HepG2 (cell line): ENCODE results near the gene NRBP1. TPM values are rescaled to one million over a fixed set of nuclear protein-coding genes. Genes with fewer than 3 reads are reported as not detected.
A peak's percentile ranks its signal among the peaks of the same experiment; 100 is the strongest.

Source experiments
- AGO1 ChIP-seq: fragments of 200-400 bp; formaldehyde crosslinking; IDR thresholded peaks from 2 replicates; pipeline ENCODE4 v1.6.1; 2017; ENCODE audit warnings: mild to moderate bottlenecking, low read depth, low read length, moderate library complexity; ENCODE audit not compliant: poor library complexity, severe bottlenecking
- EHMT2 ChIP-seq: fragments of 200-600 bp; sonication (generic); IDR thresholded peaks from 2 replicates; pipeline ENCODE4 v1.7.0; 2017; ENCODE audit warnings: antibody characterized with exemption, low read depth, low read length, borderline replicate concordance
- NR2C2 ChIP-seq: sonication (generic); formaldehyde crosslinking; IDR thresholded peaks from 2 replicates; pipeline ENCODE4 v1.4.0; 2020; ENCODE audit warnings: missing genetic modification reagents, mild to moderate bottlenecking, moderate library complexity, borderline replicate concordance
- POLR2G ChIP-seq: fragments of 200-400 bp; formaldehyde crosslinking; IDR thresholded peaks from 2 replicates; pipeline ENCODE4 v1.6.1; 2018; ENCODE audit warnings: mild to moderate bottlenecking, low read depth, low read length, moderate library complexity
- SOX6 ChIP-seq, 2 experiments: fragments of 450-650 bp in 1 of 2; sonication (generic) in 1 of 2; formaldehyde crosslinking in 1 of 2; IDR thresholded peaks; 2 replicates each; pipeline versions ENCODE4 v1.4.0 to v1.6.1; 2017 to 2020; ENCODE audit warnings: antibody characterized with exemption in 1 of 2, mild to moderate bottlenecking in 1 of 2, missing genetic modification reagents in 1 of 2
- SRSF4 ChIP-seq: fragments of 200-400 bp; formaldehyde crosslinking; IDR thresholded peaks from one replicate; pipeline ENCODE4 v1.6.1; 2018; ENCODE audit warnings: mild to moderate bottlenecking, low read depth, low read length, moderate library complexity; ENCODE audit not compliant: poor library complexity, severe bottlenecking
- ZBTB38 ChIP-seq: sonication (generic); formaldehyde crosslinking; IDR thresholded peaks from 2 replicates; pipeline ENCODE4 v1.5.1; 2020; ENCODE audit warnings: mild to moderate bottlenecking, missing genetic modification reagents
- ZNF12 ChIP-seq: sonication (generic); formaldehyde crosslinking; IDR thresholded peaks from 2 replicates; pipeline ENCODE4 v1.5.0; 2020; ENCODE audit warnings: missing genetic modification reagents
- ZNF326 ChIP-seq: sonication (generic); formaldehyde crosslinking; IDR thresholded peaks from 2 replicates; pipeline ENCODE4 v1.4.0; 2020; ENCODE audit warnings: missing genetic modification reagents, borderline replicate concordance
- polyA plus RNA-seq, 8 experiments: library from polyadenylated mRNA; depleted of rRNA in 3 of 8; stranded (reverse) in 7 of 8; unstranded in 1 of 8; fragments of >200 nt; fragmentation: Illumina TruSeq in 4 of 8; extraction: Trizol in 4 of 8; gene quantifications; 2 replicates each; pipeline versions ENCODE4 v1.2.1 to v1.2.3, GENCODE V29; 2011 to 2016; ENCODE audit warnings: low read depth in 4 of 8, missing spikeins in 1 of 8, mixed read lengths in 1 of 8; ENCODE audit not compliant: insufficient read depth in 1 of 8
- total RNA-seq, 5 experiments: library from RNA; depleted of rRNA; stranded (reverse); fragments of >200 nt; fragmentation: Illumina TruSeq; extraction: Trizol; gene quantifications; 2 replicates each; pipeline ENCODE4 v1.2.3, GENCODE V29; 2016; ENCODE audit warnings: low read depth in 1 of 5
- TF ChIP-seq, protein P1 (sequence below): sonication (generic); formaldehyde crosslinking; IDR thresholded peaks from 2 replicates; pipeline ENCODE4 v1.4.0; 2020; ENCODE audit warnings: mild to moderate bottlenecking, missing genetic modification reagents
- TF ChIP-seq, protein P2 (sequence below): fragments of 450-650 bp; IDR thresholded peaks from 2 replicates; pipeline ENCODE4 v1.6.1; 2017; ENCODE audit warnings: mild to moderate bottlenecking
- TF ChIP-seq, protein P3 (sequence below): sonication (generic); formaldehyde crosslinking; IDR thresholded peaks from 2 replicates; pipeline ENCODE4 v1.8.0; 2022; ENCODE audit warnings: missing genetic modification reagents, mild to moderate bottlenecking, inconsistent platforms, borderline replicate concordance
- TF ChIP-seq, protein P4 (sequence below): sonication (generic); formaldehyde crosslinking; IDR thresholded peaks from 2 replicates; pipeline ENCODE4 v1.4.0; 2020; ENCODE audit warnings: missing genetic modification reagents

Gene NRBP1
- total and polyA plus RNA-seq, 2 of the 13 experiments (the other 11 are each of a cell fraction or from before 2014, with no cell fraction given), result 165 to 240 TPM

DNA sequence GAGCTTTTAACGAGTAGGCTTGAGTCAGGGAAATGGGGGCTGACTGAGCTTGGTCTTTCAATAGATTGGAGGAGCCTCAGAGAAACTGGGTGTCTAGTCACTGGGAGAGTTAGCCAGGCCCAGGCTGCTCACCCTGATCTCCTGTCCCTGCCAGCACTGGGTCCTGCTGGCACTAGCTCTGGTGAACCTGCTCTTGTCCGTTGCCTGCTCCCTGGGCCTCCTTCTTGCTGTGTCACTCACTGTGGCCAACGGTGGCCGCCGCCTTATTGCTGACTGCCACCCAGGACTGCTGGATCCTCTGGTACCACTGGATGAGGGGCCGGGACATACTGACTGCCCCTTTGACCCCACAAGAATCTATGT is 14.5 kb downstream of the NRBP1 start (continued):
- TF ChIP-seq, protein P1, sequence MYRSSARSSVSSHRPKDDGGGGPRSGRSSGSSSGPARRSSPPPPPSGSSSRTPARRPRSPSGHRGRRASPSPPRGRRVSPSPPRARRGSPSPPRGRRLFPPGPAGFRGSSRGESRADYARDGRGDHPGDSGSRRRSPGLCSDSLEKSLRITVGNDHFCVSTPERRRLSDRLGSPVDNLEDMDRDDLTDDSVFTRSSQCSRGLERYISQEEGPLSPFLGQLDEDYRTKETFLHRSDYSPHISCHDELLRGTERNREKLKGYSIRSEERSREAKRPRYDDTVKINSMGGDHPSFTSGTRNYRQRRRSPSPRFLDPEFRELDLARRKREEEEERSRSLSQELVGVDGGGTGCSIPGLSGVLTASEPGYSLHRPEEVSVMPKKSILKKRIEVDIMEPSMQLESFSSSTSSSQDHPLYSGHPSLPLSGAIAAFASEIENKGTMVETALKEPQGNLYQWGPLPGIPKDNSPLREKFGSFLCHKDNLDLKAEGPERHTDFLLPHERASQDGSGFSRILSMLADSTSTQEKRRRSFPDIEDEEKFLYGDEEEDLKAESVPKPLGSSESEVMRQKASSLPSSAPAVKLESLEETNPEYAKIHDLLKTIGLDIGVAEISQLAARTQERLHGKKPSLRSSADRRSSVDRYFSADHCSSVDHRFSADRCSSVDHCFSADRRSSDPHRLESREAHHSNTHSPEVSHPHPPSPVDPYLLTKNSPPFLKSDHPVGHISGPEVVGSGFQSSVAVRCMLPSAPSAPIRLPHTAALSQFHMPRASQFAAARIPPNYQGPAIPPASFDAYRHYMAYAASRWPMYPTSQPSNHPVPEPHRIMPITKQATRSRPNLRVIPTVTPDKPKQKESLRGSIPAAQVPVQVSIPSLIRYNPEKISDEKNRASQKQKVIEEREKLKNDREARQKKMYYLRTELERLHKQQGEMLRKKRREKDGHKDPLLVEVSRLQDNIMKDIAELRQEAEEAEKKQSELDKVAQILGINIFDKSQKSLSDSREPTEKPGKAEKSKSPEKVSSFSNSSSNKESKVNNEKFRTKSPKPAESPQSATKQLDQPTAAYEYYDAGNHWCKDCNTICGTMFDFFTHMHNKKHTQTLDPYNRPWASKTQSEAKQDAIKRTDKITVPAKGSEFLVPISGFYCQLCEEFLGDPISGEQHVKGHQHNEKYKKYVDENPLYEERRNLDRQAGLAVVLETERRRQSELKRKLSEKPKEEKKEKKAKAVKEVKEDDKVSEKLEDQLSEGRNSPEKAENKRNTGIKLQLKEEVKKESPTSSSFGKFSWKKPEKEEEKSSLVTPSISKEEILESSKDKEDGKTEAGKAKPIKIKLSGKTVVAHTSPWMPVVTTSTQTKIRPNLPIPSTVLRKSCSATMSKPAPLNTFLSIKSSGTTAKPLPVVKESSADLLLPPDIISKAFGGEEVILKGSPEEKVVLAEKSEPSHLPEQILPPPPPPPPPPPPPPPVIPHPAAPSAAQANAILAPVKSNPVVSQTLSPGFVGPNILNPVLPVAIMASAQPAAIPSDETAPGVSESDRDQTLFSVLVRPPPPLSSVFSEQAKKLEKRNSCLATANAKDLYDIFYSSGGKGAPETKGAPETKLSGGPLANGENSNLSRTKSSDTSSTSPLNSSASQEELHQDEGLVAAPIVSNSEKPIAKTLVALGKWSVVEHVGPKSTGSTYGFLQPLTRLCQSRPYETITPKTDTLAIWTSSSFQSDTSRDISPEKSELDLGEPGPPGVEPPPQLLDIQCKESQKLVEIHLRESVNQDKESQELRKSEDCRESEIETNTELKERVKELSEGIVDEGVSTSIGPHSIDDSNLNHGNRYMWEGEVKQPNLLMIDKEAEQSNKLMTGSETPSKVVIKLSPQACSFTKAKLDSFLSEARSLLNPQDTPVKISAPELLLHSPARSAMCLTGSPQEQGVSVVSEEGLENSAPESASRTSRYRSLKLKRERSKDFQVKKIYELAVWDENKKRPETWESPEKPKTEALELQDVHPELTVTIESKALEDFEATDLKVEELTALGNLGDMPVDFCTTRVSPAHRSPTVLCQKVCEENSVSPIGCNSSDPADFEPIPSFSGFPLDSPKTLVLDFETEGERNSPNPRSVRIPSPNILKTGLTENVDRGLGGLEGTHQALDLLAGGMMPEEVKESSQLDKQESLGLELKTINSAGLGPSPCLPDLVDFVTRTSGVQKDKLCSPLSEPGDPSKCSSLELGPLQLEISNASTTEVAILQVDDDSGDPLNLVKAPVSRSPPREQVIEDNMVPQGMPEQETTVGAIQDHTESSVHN (CRISPR knock-in tag), result no peak
- no peak for TF ChIP-seq SRSF4
- TF ChIP-seq, protein P2, sequence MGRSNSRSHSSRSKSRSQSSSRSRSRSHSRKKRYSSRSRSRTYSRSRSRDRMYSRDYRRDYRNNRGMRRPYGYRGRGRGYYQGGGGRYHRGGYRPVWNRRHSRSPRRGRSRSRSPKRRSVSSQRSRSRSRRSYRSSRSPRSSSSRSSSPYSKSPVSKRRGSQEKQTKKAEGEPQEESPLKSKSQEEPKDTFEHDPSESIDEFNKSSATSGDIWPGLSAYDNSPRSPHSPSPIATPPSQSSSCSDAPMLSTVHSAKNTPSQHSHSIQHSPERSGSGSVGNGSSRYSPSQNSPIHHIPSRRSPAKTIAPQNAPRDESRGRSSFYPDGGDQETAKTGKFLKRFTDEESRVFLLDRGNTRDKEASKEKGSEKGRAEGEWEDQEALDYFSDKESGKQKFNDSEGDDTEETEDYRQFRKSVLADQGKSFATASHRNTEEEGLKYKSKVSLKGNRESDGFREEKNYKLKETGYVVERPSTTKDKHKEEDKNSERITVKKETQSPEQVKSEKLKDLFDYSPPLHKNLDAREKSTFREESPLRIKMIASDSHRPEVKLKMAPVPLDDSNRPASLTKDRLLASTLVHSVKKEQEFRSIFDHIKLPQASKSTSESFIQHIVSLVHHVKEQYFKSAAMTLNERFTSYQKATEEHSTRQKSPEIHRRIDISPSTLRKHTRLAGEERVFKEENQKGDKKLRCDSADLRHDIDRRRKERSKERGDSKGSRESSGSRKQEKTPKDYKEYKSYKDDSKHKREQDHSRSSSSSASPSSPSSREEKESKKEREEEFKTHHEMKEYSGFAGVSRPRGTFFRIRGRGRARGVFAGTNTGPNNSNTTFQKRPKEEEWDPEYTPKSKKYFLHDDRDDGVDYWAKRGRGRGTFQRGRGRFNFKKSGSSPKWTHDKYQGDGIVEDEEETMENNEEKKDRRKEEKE, result no peak
- TF ChIP-seq AGO1, result peak; percentile 0
- TF ChIP-seq ZBTB38 (CRISPR knock-in tag), result no peak
- TF ChIP-seq, protein P3, sequence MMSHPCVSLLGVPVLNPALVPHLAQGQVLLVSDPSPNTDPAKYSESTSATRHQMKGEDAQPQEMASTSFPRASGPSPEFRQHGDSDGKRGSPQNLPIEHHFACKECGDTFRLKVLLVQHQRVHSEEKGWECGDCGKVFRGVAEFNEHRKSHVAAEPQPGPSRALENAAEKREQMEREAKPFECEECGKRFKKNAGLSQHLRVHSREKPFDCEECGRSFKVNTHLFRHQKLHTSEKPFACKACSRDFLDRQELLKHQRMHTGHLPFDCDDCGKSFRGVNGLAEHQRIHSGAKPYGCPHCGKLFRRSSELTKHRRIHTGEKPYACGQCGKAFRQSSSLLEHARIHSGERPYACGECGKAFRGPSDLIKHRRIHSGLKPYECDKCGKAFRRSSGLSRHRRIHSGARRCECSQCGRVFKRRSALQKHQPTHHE (CRISPR knock-in tag), result no peak
- TF ChIP-seq, protein P4, sequence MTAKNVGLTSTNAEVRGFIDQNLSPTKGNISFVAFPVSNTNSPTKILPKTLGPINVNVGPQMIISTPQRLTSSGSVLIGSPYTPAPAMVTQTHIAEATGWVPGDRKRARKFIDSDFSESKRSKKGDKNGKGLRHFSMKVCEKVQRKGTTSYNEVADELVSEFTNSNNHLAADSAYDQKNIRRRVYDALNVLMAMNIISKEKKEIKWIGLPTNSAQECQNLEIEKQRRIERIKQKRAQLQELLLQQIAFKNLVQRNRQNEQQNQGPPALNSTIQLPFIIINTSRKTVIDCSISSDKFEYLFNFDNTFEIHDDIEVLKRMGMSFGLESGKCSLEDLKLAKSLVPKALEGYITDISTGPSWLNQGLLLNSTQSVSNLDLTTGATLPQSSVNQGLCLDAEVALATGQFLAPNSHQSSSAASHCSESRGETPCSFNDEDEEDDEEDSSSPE, result no peak
- 0 out of 2 replicates have a peak, but pooled peaks have one; percentile 3 for TF ChIP-seq POLR2G
- no peak for TF ChIP-seq ZNF326 (CRISPR knock-in tag)
- TF ChIP-seq ZNF12, result no peak
- TF ChIP-seq EHMT2, result no peak
- TF ChIP-seq SOX6 (IDR thresholded peaks at IDR 0.05), result no peak
- TF ChIP-seq SOX6 (CRISPR knock-in tag; IDR thresholded peaks at IDR 0.05), result no peak
- TF ChIP-seq NR2C2 (CRISPR knock-in tag), result no peak
- TF ChIP-seq, all 625 proteins: peak for 2
